Astrocyte of the spinal cord (primary cell): Measurements from ENCODE around the gene KL.
A peak's percentile ranks its signal among the peaks of the same experiment; 100 is the strongest.

Source experiments
- DNase-seq: peaks from one replicate; pipeline ENCODE4 v3.0.0; 2011; ENCODE audit warnings: low read depth, low spot score
- H3K4me3 ChIP-seq: 2 replicates; pipeline ENCODE4 v1.5.1; 2011; ENCODE audit warnings: low read depth, mild to moderate bottlenecking, low read length, moderate library complexity
- in situ Hi-C: cut with HindIII; loops from 2 replicates; pipeline ENCODE4 v1.10.0; 2017; ENCODE audit warnings: low sequenced_read_pairs
- TF ChIP-seq, protein P1 (sequence below): IDR thresholded peaks from 2 replicates; pipeline ENCODE4 v1.5.1; 2012; ENCODE audit warnings: low read depth, mild to moderate bottlenecking, low read length, inconsistent platforms

Gene KL

DNA sequence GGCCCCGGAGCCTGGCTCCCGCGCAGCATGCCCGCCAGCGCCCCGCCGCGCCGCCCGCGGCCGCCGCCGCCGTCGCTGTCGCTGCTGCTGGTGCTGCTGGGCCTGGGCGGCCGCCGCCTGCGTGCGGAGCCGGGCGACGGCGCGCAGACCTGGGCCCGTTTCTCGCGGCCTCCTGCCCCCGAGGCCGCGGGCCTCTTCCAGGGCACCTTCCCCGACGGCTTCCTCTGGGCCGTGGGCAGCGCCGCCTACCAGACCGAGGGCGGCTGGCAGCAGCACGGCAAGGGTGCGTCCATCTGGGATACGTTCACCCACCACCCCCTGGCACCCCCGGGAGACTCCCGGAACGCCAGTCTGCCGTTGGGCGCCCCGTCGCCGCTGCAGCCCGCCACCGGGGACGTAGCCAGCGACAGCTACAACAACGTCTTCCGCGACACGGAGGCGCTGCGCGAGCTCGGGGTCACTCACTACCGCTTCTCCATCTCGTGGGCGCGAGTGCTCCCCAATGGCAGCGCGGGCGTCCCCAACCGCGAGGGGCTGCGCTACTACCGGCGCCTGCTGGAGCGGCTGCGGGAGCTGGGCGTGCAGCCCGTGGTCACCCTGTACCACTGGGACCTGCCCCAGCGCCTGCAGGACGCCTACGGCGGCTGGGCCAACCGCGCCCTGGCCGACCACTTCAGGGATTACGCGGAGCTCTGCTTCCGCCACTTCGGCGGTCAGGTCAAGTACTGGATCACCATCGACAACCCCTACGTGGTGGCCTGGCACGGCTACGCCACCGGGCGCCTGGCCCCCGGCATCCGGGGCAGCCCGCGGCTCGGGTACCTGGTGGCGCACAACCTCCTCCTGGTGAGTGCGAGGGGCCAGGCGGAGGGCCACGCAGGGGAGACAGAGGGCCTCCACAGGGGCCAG, at the start of gene KL:
Gene KL, plus strand, starts transcription at position 10 of the 909 bp plus-strand sequence. Its CDS starts 18 bp downstream, at position 28.
- TF ChIP-seq, protein P1, sequence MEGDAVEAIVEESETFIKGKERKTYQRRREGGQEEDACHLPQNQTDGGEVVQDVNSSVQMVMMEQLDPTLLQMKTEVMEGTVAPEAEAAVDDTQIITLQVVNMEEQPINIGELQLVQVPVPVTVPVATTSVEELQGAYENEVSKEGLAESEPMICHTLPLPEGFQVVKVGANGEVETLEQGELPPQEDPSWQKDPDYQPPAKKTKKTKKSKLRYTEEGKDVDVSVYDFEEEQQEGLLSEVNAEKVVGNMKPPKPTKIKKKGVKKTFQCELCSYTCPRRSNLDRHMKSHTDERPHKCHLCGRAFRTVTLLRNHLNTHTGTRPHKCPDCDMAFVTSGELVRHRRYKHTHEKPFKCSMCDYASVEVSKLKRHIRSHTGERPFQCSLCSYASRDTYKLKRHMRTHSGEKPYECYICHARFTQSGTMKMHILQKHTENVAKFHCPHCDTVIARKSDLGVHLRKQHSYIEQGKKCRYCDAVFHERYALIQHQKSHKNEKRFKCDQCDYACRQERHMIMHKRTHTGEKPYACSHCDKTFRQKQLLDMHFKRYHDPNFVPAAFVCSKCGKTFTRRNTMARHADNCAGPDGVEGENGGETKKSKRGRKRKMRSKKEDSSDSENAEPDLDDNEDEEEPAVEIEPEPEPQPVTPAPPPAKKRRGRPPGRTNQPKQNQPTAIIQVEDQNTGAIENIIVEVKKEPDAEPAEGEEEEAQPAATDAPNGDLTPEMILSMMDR: peak; percentile 2
- DNase-seq: no peak
- in situ Hi-C loops: no loop called here
- H3K4me3 ChIP-seq: peak within 1 kb of the TSS; percentile 24

DNA sequence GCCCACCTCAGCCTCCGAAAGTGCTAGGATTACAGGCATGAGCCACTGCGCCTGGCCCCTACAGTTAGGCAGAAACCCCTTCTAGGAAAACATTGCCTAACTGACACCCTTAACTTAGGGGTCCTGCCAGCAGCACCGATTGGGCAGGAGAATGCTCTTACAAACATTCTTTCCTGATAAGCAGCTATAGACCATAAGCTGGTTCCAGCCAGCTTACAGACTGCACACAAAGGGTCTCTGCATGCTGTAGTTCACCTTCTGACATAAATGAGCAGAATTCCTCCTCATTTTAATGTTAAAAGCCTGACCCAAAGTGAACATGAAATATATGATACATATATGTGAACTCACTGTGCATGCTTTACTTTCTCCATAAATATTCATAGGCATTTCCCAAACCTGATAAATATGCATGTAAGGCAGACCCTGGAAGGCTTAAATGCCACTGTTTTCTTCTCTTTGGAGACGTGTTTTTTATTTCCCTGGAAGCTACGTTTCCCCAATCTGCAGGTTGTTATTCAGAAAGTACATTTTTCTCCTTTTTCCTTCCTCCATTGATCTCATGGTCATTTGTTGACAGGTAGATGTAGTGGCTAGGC, 48.5 kb upstream of the KL start:
- TF ChIP-seq, protein P1: no peak
- in situ Hi-C loops: no loop called here
- H3K4me3 ChIP-seq: no peak overlapping the region
- DNase-seq: no peak

DNA sequence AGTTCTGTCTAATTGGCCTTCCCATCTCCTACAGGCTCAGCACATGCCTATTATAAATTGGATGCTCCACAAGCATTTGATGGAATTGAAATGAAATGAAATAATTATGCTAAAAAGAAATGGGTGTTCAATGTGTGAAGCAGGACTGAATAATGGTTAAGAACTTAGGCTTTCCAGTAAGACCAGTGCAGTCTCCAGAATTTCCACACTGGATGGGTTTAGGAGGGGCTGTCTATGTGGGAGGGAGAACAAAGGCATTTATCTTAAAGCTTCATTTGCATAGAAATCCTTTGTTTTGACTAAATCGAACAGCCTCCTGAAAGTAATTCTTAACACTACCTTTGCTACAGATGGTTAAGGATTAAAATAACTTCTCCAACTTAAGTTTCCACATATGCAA, 47.9 kb upstream of the KL start:
- in situ Hi-C loops: no loop called here
- no peak overlapping the region for H3K4me3 ChIP-seq
- TF ChIP-seq, protein P1: no peak
- no peak for DNase-seq

DNA sequence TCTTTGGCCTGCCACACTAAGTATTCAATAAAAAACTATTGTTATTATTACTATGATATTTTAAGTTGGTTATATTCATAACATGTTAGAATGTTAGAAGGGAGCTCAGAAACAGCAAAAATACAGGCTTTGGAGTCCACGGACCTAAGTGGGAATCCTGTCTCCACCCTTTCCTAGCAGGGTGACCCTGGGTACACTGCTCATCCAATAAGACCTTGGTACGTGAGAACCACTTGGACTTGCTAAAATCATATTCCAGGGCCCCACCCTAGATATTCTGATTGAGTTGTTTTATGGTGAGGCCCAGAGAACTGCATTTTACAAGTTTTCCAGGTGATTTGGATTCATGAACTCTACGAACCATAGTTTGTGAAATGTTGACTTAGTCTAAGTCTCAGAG, 47.4 kb upstream of the KL start:
- TF ChIP-seq, protein P1: no peak
- H3K4me3 ChIP-seq: no peak overlapping the region
- in situ Hi-C loops: no loop called here
- DNase-seq: no peak

DNA sequence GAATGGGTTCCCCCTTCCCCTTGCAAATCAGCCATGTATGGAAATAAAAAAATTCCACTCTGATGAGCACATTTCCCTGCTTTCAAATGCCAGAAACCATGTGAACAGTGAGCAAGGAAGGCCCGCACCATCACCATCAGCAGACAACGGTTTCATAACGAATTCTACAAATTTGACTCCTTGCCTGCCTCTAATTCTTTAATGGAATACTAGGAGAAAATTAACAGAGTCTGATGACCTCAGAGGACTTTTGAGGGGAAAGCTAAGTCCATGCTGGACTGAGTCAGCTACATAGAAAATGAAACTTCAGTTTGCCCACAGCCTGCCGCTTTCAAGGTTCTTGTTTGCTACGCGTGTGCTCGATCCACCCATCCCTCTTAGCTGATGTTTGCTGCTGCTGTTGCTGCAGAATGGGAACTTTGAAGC, 46.7 kb upstream of the KL start:
- H3K4me3 ChIP-seq: no peak overlapping the region
- peak; percentile 36 for DNase-seq
- in situ Hi-C loops: no loop called here
- TF ChIP-seq, protein P1: no peak

DNA sequence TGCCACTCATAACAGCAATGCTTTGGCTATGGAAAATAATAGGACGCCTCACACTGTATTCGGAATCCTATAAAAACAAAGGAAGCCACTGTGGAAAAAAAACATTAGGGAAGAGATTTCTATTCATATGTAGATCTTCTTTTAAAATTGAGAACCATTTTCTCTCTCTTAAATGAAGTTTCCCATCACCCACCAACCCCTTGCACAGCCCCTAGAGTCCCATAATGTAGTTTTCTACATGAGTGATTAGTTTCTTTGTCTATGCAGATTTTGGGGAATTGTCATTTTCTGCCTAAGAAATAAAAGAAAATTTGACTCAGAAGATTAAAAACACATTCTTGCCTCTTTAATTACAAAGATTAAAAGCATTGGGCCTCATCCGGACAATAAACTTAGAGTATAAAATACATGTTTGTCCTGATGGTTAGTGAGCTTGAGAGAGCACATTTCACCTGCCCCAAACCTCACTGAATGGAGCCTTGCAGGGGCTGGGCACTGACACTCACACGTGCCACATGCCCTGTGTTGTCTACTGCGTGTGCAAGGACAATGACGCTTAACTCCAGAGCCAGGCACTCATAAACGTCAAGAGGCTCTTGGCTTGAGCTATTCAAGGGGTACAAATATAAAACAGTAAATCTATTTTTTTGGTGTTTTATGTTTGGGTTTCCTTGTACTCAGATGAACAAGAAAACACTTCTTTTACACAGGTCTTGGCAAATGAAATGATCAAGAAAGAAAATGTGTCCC, 40.0 kb upstream of the KL start:
- in situ Hi-C loops: no loop called here
- H3K4me3 ChIP-seq: no peak overlapping the region
- TF ChIP-seq, protein P1: no peak
- no peak for DNase-seq
